ENCODE data around the gene DTHD1. TPM values are rescaled to one million over a fixed set of nuclear protein-coding genes. Genes with fewer than 3 reads are reported as not detected.

The DTHD1 gene
- total and polyA plus RNA-seq, 10 of the 15 experiments (the other 5 are each of a cell fraction or from before 2014, with no cell fraction given): 0.05 to 2.8 (median 1.4) TPM

DNA sequence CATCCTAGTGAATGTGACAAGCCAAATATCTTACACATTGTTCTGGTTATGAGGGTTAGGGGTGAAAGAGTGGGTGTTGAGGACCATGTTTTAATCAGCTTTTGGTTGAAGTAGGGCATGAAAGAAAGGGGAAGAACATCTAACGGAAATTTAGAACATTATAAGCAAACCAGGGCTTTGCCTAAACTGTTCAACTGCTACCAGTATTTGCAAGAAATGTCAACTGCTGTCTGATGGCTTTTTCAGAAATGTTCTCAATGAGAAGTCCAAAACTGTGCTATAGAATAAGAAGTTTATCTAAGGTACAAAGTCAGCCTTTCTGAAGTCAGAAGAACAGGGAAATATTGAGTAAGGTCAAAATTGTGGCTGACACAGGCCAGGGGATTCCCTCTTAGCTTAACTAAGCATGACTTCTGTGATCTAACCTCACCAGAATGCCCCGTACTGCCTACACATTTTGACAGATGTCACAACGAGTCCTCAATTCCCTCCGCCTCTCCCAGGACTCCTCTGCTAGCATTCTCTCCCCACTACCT, 67.1 kb downstream of the DTHD1 start (continued):
- TF ChIP-seq, protein P1, sequence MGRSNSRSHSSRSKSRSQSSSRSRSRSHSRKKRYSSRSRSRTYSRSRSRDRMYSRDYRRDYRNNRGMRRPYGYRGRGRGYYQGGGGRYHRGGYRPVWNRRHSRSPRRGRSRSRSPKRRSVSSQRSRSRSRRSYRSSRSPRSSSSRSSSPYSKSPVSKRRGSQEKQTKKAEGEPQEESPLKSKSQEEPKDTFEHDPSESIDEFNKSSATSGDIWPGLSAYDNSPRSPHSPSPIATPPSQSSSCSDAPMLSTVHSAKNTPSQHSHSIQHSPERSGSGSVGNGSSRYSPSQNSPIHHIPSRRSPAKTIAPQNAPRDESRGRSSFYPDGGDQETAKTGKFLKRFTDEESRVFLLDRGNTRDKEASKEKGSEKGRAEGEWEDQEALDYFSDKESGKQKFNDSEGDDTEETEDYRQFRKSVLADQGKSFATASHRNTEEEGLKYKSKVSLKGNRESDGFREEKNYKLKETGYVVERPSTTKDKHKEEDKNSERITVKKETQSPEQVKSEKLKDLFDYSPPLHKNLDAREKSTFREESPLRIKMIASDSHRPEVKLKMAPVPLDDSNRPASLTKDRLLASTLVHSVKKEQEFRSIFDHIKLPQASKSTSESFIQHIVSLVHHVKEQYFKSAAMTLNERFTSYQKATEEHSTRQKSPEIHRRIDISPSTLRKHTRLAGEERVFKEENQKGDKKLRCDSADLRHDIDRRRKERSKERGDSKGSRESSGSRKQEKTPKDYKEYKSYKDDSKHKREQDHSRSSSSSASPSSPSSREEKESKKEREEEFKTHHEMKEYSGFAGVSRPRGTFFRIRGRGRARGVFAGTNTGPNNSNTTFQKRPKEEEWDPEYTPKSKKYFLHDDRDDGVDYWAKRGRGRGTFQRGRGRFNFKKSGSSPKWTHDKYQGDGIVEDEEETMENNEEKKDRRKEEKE (IDR thresholded peaks at IDR 0.05): no peak
- TF ChIP-seq POLR2A (IDR thresholded peaks at IDR 0.05; ENCODE audit: low read depth, low read length) (no peak), LARP7 (IDR thresholded peaks at IDR 0.05) (no peak), EED (IDR thresholded peaks at IDR 0.05; ENCODE audit: low read depth) (peak; percentile 62; the same call in 1 of the 2 replicates)

DNA sequence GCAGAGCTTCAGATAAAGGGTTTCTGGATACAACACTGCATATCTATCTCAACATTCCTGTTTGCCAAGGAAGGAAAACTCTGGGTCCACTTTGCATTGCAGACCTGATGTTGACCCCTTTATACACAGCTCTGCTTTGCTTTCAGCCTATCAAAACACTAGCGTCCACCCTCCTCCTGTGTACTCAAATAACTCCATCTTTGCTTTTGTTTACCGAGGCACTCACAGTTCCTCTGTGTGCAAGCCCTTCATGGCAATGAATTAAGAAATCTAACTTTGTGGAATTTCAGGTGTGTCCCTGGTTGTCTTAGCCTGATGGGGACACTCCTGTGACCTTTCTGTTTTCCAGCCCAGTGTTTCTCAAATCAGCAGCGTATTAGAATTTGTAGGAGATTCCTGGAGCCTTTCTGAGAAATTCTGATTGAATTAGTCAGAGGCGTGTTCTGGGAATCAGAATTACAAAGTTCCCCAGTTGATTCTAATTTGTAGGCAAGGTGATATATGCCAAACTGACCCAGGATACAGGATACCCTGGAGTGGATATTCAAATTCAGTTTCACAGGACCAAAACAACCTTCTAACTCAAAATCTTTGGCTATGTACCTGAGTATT, 68.6 kb downstream of the DTHD1 start:
- no peak overlapping the region for H3K4me2 ChIP-seq (ENCODE audit: control insufficient read depth, insufficient read depth)
- ChIA-PET CTCF (interaction anchor here (0.7 to 4.2 kb wide), 22 partner anchors 9 to 1040 kb away, joined by 3 to 131 read pairs (median 6); no protein-coding TSS in a partner anchor), POLR2A (interaction anchor here (0.6 to 2.0 kb wide), 7 partner anchors 25 to 1455 kb away, joined by 3 to 7 read pairs (median 3); no protein-coding TSS in a partner anchor), SMC1A (ENCODE audit: uncharacterized antibody, unreplicated experiment) (interaction anchor here (0.7 to 4.9 kb wide), 26 partner anchors 9 to 1042 kb away, joined by 3 to 95 read pairs (median 4); partner anchors contain the start of genes ARAP2 and DTHD1), RAD21 (ENCODE audit: unreplicated experiment) (interaction anchor here (0.5 to 4.2 kb wide), 24 partner anchors 18 to 1041 kb away, joined by 3 to 83 read pairs (median 5); partner anchors contain the start of gene ARAP2)
- 86% methylated on average over 4 of the region's 4 CpGs for WGBS (ENCODE audit: insufficient coverage, insufficient replicate concordance, low lambda C conversion rate, missing lambda C conversion rate)
- intact Hi-C loops (cut with micrococcal nuclease; ENCODE audit: unreplicated experiment) (loop anchor here (2.0 to 5.0 kb wide), 3 partner anchors 105 to 1217 kb away; partner anchors contain the start of gene ARAP2), in situ Hi-C loops (cut with MboI) (loop anchor here (5.0 to 10.0 kb wide), 2 partner anchors 47 to 1035 kb away; no protein-coding TSS in a partner anchor)
- no peaks in the 10 kb centered on the region for H3K36me3 ChIP-seq (ENCODE audit: control insufficient read depth in 2 of 2, insufficient read depth in 2 of 2, low read length in 1 of 2)
- ATAC-seq (no peak), DNase-seq (ENCODE audit: low read depth, low spot score) (no peak), FAIRE-seq (no peak)
- H3K4me3 ChIP-seq: no peak overlapping the region
- H3K9me3 ChIP-seq (replicated peaks; ENCODE audit: control insufficient read depth, insufficient read depth, low read length): no peaks in the 10 kb centered on the region
- no TSS peak for BruUV-seq (replicated peaks)
- H3K4me1 ChIP-seq (ENCODE audit: control insufficient read depth, insufficient read depth, low read length): peaks cover 13% of the 10 kb centered on the region
- H3K9ac ChIP-seq (ENCODE audit: control insufficient read depth, insufficient read depth, low read length): no peak overlapping the region
- no peak overlapping the region for H3K27ac ChIP-seq (ENCODE audit: control insufficient read depth, insufficient read depth)
- H3K79me2 ChIP-seq (ENCODE audit: control insufficient read depth, insufficient read depth, low read length): no peaks in the 10 kb centered on the region
- H4K20me1 ChIP-seq (ENCODE audit: control insufficient read depth, insufficient read depth): no peaks in the 10 kb centered on the region
- no peaks in the 10 kb centered on the region for H3K27me3 ChIP-seq (replicated peaks in 1 of 2; ENCODE audit: control insufficient read depth in 2 of 2, insufficient read depth in 2 of 2, low read length in 1 of 2)
- no peak overlapping the region; the same call in 1 of the 2 replicates for H2AFZ ChIP-seq (ENCODE audit: control insufficient read depth, low read depth, low read length)
- TF ChIP-seq, protein P2, sequence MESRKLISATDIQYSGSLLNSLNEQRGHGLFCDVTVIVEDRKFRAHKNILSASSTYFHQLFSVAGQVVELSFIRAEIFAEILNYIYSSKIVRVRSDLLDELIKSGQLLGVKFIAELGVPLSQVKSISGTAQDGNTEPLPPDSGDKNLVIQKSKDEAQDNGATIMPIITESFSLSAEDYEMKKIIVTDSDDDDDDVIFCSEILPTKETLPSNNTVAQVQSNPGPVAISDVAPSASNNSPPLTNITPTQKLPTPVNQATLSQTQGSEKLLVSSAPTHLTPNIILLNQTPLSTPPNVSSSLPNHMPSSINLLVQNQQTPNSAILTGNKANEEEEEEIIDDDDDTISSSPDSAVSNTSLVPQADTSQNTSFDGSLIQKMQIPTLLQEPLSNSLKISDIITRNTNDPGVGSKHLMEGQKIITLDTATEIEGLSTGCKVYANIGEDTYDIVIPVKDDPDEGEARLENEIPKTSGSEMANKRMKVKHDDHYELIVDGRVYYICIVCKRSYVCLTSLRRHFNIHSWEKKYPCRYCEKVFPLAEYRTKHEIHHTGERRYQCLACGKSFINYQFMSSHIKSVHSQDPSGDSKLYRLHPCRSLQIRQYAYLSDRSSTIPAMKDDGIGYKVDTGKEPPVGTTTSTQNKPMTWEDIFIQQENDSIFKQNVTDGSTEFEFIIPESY (IDR thresholded peaks at IDR 0.05): no peak
- TF ChIP-seq, protein P3, sequence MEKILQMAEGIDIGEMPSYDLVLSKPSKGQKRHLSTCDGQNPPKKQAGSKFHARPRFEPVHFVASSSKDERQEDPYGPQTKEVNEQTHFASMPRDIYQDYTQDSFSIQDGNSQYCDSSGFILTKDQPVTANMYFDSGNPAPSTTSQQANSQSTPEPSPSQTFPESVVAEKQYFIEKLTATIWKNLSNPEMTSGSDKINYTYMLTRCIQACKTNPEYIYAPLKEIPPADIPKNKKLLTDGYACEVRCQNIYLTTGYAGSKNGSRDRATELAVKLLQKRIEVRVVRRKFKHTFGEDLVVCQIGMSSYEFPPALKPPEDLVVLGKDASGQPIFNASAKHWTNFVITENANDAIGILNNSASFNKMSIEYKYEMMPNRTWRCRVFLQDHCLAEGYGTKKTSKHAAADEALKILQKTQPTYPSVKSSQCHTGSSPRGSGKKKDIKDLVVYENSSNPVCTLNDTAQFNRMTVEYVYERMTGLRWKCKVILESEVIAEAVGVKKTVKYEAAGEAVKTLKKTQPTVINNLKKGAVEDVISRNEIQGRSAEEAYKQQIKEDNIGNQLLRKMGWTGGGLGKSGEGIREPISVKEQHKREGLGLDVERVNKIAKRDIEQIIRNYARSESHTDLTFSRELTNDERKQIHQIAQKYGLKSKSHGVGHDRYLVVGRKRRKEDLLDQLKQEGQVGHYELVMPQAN (conservative IDR thresholded peaks at IDR 0.05): no peak
- no peak for TF ChIP-seq ZNF384 (IDR thresholded peaks at IDR 0.05; ENCODE audit: borderline replicate concordance, low read depth, low read length)
- TF ChIP-seq SMARCA5 (IDR thresholded peaks at IDR 0.05): no peak
- TF ChIP-seq LARP7 (IDR thresholded peaks at IDR 0.05): no peak
- no peak for TF ChIP-seq ZBED1 (IDR thresholded peaks at IDR 0.05; ENCODE audit: borderline replicate concordance)
- no peak for TF ChIP-seq RBBP5 (conservative IDR thresholded peaks at IDR 0.05)
- TF ChIP-seq, protein P4, sequence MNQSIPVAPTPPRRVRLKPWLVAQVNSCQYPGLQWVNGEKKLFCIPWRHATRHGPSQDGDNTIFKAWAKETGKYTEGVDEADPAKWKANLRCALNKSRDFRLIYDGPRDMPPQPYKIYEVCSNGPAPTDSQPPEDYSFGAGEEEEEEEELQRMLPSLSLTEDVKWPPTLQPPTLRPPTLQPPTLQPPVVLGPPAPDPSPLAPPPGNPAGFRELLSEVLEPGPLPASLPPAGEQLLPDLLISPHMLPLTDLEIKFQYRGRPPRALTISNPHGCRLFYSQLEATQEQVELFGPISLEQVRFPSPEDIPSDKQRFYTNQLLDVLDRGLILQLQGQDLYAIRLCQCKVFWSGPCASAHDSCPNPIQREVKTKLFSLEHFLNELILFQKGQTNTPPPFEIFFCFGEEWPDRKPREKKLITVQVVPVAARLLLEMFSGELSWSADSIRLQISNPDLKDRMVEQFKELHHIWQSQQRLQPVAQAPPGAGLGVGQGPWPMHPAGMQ (IDR thresholded peaks at IDR 0.05; ENCODE audit: borderline replicate concordance): no peak
